ENCODE data around the gene LGALS8. TPM values are rescaled to one million over a fixed set of nuclear protein-coding genes. Genes with fewer than 3 reads are reported as not detected.

Gene LGALS8
- total RNA-seq, 2 experiments from 2014 or later: 99.5 to 107 TPM

GRCh38 chr1:236514703-236515442, 8.9 kb upstream of the LGALS8 start:
- DNase-seq: no peak
- H3K36me3 Mint-ChIP-seq (ENCODE audit: low read depth): no peaks in the 10 kb centered on the region
- H3K4me3 Mint-ChIP-seq: no peak overlapping the region
- ChIA-PET CTCF (interaction anchor here (0.7 kb wide), 1 partner anchor 63 kb away, joined by 3 read pairs; no protein-coding TSS in a partner anchor), POLR2A (no interaction called here)
- H3K4me1 Mint-ChIP-seq: peaks cover 36% of the 10 kb centered on the region
- H3K9me3 Mint-ChIP-seq: no peaks in the 10 kb centered on the region
- no peak overlapping the region for H3K27ac Mint-ChIP-seq
- peaks cover 8% of the 10 kb centered on the region for H3K27me3 Mint-ChIP-seq

- Mint-ChIP-seq H3K27me3 (peaks cover 8% of the 10 kb centered on the region), H3K9me3 (peaks cover 3% of the 10 kb centered on the region), H3K36me3 (ENCODE audit: low read depth) (peaks cover 2% of the 10 kb centered on the region), H3K4me1 (peaks cover 31% of the 10 kb centered on the region), H3K27ac (peak overlapping the region; percentile 15), H3K4me3 (no peak overlapping the region)
- ChIA-PET CTCF (interaction anchor here (0.7 to 1.2 kb wide), 2 partner anchors 12 to 63 kb away, joined by 3 read pairs; no protein-coding TSS in a partner anchor), POLR2A (no interaction called here)
- no peak for DNase-seq
Observed at GRCh38 chr1:236515443-236515958, 8.3 kb upstream of the LGALS8 start.

- ChIA-PET CTCF (interaction anchor here (0.6 to 0.9 kb wide), 2 partner anchors 33 to 112 kb away, joined by 3 read pairs; no protein-coding TSS in a partner anchor), POLR2A (no interaction called here)
- DNase-seq: peak; percentile 65
- Mint-ChIP-seq H3K4me3 (peak overlapping the region; percentile 60), H3K36me3 (ENCODE audit: low read depth) (peaks cover 7% of the 10 kb centered on the region), H3K27ac (peak overlapping the region; percentile 85), H3K9me3 (peaks cover 5% of the 10 kb centered on the region), H3K27me3 (peaks cover 8% of the 10 kb centered on the region), H3K4me1 (peaks cover 31% of the 10 kb centered on the region)
Observed at GRCh38 chr1:236516929-236517704, 6.7 kb upstream of the LGALS8 start.

- Mint-ChIP-seq H3K36me3 (ENCODE audit: low read depth) (peaks cover 11% of the 10 kb centered on the region), H3K27me3 (peaks cover 8% of the 10 kb centered on the region), H3K27ac (no peak overlapping the region), H3K9me3 (peaks cover 5% of the 10 kb centered on the region), H3K4me1 (peaks cover 39% of the 10 kb centered on the region), H3K4me3 (no peak overlapping the region)
- CTCF ChIA-PET: no interaction called here
- POLR2A ChIA-PET: no interaction called here
- DNase-seq: no peak
Observed at GRCh38 chr1:236518322-236518721, 5.5 kb upstream of the LGALS8 start.

GRCh38 chr1:236520445-236521005, 3.3 kb upstream of the LGALS8 start:
- H3K9me3 Mint-ChIP-seq: peaks cover 5% of the 10 kb centered on the region
- peaks cover 6% of the 10 kb centered on the region for H3K27me3 Mint-ChIP-seq
- ChIA-PET CTCF (interaction anchor here (0.6 kb wide), 1 partner anchor 82 kb away, joined by 3 read pairs; no protein-coding TSS in a partner anchor), POLR2A (no interaction called here)
- DNase-seq: no peak
- no peak overlapping the region for H3K4me3 Mint-ChIP-seq
- peaks cover 11% of the 10 kb centered on the region for H3K36me3 Mint-ChIP-seq (ENCODE audit: low read depth)
- H3K4me1 Mint-ChIP-seq: peaks cover 43% of the 10 kb centered on the region
- H3K27ac Mint-ChIP-seq: no peak overlapping the region

GRCh38 chr1:236522937-236523703, 662 bp upstream of the LGALS8 start:
- H3K4me3 Mint-ChIP-seq: peak overlapping the region; percentile 95
- H3K36me3 Mint-ChIP-seq (ENCODE audit: low read depth): peaks cover 28% of the 10 kb centered on the region
- no peak for DNase-seq
- H3K4me1 Mint-ChIP-seq: peaks cover 35% of the 10 kb centered on the region
- H3K9me3 Mint-ChIP-seq: peaks cover 5% of the 10 kb centered on the region
- H3K27me3 Mint-ChIP-seq: peaks cover 6% of the 10 kb centered on the region
- ChIA-PET POLR2A (interaction anchor here (0.6 kb wide), 1 partner anchor 507 kb away, joined by 6 read pairs; no protein-coding TSS in a partner anchor), CTCF (interaction anchor here (1.5 to 1.6 kb wide), 2 partner anchors 12 to 242 kb away, joined by 3 to 4 read pairs; no protein-coding TSS in a partner anchor)
- peak overlapping the region; percentile 98 for H3K27ac Mint-ChIP-seq

- ChIA-PET CTCF (interaction anchor here (0.6 to 0.8 kb wide), 3 partner anchors 17 to 65 kb away, joined by 3 to 5 read pairs (median 4); no protein-coding TSS in a partner anchor), POLR2A (interaction anchor here (0.5 to 0.6 kb wide), 2 partner anchors 236 to 509 kb away, joined by 3 to 6 read pairs; no protein-coding TSS in a partner anchor)
- DNase-seq: peak; percentile 77
- H3K9me3 Mint-ChIP-seq: peaks cover 5% of the 10 kb centered on the region
- no peaks in the 10 kb centered on the region for H3K27me3 Mint-ChIP-seq
- peak overlapping the region; percentile 95 for H3K4me3 Mint-ChIP-seq
- peak overlapping the region; percentile 98 for H3K27ac Mint-ChIP-seq
- peaks cover 35% of the 10 kb centered on the region for H3K4me1 Mint-ChIP-seq
- peaks cover 34% of the 10 kb centered on the region for H3K36me3 Mint-ChIP-seq (ENCODE audit: low read depth)
Observed at GRCh38 chr1:236524142-236524894, 536 bp downstream of the LGALS8 start.

- peaks cover 35% of the 10 kb centered on the region for H3K4me1 Mint-ChIP-seq
- peak overlapping the region; percentile 95 for H3K4me3 Mint-ChIP-seq
- peak overlapping the region; percentile 98 for H3K27ac Mint-ChIP-seq
- H3K9me3 Mint-ChIP-seq: peaks cover 5% of the 10 kb centered on the region
- POLR2A ChIA-PET: no interaction called here
- no peaks in the 10 kb centered on the region for H3K27me3 Mint-ChIP-seq
- H3K36me3 Mint-ChIP-seq (ENCODE audit: low read depth): peaks cover 34% of the 10 kb centered on the region
- no peak for DNase-seq
- CTCF ChIA-PET: interaction anchor here (0.6 to 0.7 kb wide), 2 partner anchors 39 to 64 kb away, joined by 4 to 5 read pairs; no protein-coding TSS in a partner anchor
Observed at GRCh38 chr1:236524895-236525184, 1.1 kb downstream of the LGALS8 start.

GRCh38 chr1:236526079-236526478, 2.3 kb downstream of the LGALS8 start:
- ChIA-PET CTCF (interaction anchor here (0.6 kb wide), 1 partner anchor 9 kb away, joined by 3 read pairs; no protein-coding TSS in a partner anchor), POLR2A (no interaction called here)
- Mint-ChIP-seq H3K27ac (no peak overlapping the region), H3K4me1 (peaks cover 44% of the 10 kb centered on the region), H3K36me3 (ENCODE audit: low read depth) (peaks cover 35% of the 10 kb centered on the region), H3K9me3 (no peaks in the 10 kb centered on the region), H3K27me3 (no peaks in the 10 kb centered on the region), H3K4me3 (no peak overlapping the region)
- DNase-seq: no peak

- Mint-ChIP-seq H3K27ac (no peak overlapping the region), H3K36me3 (ENCODE audit: low read depth) (peaks cover 46% of the 10 kb centered on the region), H3K4me1 (peaks cover 55% of the 10 kb centered on the region), H3K9me3 (no peaks in the 10 kb centered on the region), H3K27me3 (no peaks in the 10 kb centered on the region), H3K4me3 (no peak overlapping the region)
- DNase-seq: no peak
- POLR2A ChIA-PET: no interaction called here
- CTCF ChIA-PET: interaction anchor here (0.6 kb wide), 1 partner anchor 140 kb away, joined by 3 read pairs; no protein-coding TSS in a partner anchor
Observed at GRCh38 chr1:236530286-236530685, 6.5 kb downstream of the LGALS8 start.

- H3K9me3 Mint-ChIP-seq: no peaks in the 10 kb centered on the region
- peaks cover 44% of the 10 kb centered on the region for H3K36me3 Mint-ChIP-seq (ENCODE audit: low read depth)
- no peak overlapping the region for H3K27ac Mint-ChIP-seq
- ChIA-PET CTCF (no interaction called here), POLR2A (no interaction called here)
- no peaks in the 10 kb centered on the region for H3K27me3 Mint-ChIP-seq
- peaks cover 52% of the 10 kb centered on the region for H3K4me1 Mint-ChIP-seq
- H3K4me3 Mint-ChIP-seq: no peak overlapping the region
- DNase-seq: no peak
Observed at GRCh38 chr1:236530959-236531358, 7.2 kb downstream of the LGALS8 start.
